GM23338 (cell line): ENCODE measurements around the gene ATP5PB. TPM values are rescaled to one million over a fixed set of nuclear protein-coding genes. Genes with fewer than 3 reads are reported as not detected.

Experiments used
- ATAC-seq: fragments of 200-7000 bp; cut with Tn5 transposase; 3 replicates; pipeline ENCODE4 v1.9.1; 2020
- DNase-seq: peaks from one replicate; pipeline ENCODE4 v3.0.0-alpha.2; 2015; ENCODE audit warnings: low spot score
- H2AFZ ChIP-seq: fragments of 200-600 bp; sonication (generic); 2 replicates; pipeline ENCODE4 v1.8.0; 2016; ENCODE audit warnings: antibody characterized with exemption, mild to moderate bottlenecking, moderate library complexity
- H3F3A ChIP-seq: fragments of 200-600 bp; sonication (generic); replicated peaks from 2 replicates; pipeline ENCODE4 v1.8.0; 2017; ENCODE audit warnings: antibody characterized with exemption, mixed run types, low read depth
- H3K27ac ChIP-seq: fragments of 200-600 bp; sonication (generic); 2 replicates; pipeline ENCODE4 v1.6.1; 2016; ENCODE audit warnings: low read depth
- H3K27me3 ChIP-seq: fragments of 200-600 bp; sonication (generic); 2 replicates; pipeline ENCODE4 v1.8.0; 2016; ENCODE audit warnings: mild to moderate bottlenecking, mixed run types, moderate library complexity; ENCODE audit not compliant: insufficient read depth
- H3K36me3 ChIP-seq: fragments of 200-600 bp; sonication (generic); 2 replicates; pipeline ENCODE4 v1.8.0; 2016; ENCODE audit warnings: mild to moderate bottlenecking; ENCODE audit not compliant: insufficient read depth
- H3K4me1 ChIP-seq: fragments of 200-600 bp; sonication (generic); 2 replicates; pipeline ENCODE4 v1.8.0; 2016; ENCODE audit warnings: mild to moderate bottlenecking, moderate library complexity; ENCODE audit not compliant: insufficient read depth
- H3K4me2 ChIP-seq: fragments of 200-600 bp; sonication (generic); 2 replicates; pipeline ENCODE4 v1.7.1; 2017; ENCODE audit warnings: mixed run types
- H3K4me3 ChIP-seq: fragments of 200-600 bp; sonication (generic); 2 replicates; pipeline ENCODE4 v1.6.1; 2016; ENCODE audit warnings: mixed run types
- H3K79me2 ChIP-seq: fragments of 200-600 bp; sonication (generic); replicated peaks from 2 replicates; pipeline ENCODE4 v1.8.0; 2017; ENCODE audit warnings: mild to moderate bottlenecking; ENCODE audit not compliant: insufficient read depth
- H3K9me2 ChIP-seq: fragments of 200-600 bp; sonication (generic); 2 replicates; pipeline ENCODE4 v1.8.0; 2017; ENCODE audit not compliant: insufficient read depth
- H4K20me1 ChIP-seq: fragments of 200-600 bp; sonication (generic); replicated peaks from 2 replicates; pipeline ENCODE4 v1.8.0; 2017; ENCODE audit warnings: mild to moderate bottlenecking; ENCODE audit not compliant: insufficient read depth
- H3K27ac Mint-ChIP-seq: 2 replicates; pipeline ENCODE4 v1.8.0; 2020; ENCODE audit warnings: inconsistent platforms, mild to moderate bottlenecking, moderate library complexity, mixed read lengths
- H3K27me3 Mint-ChIP-seq: 3 replicates; pipeline ENCODE4 v1.8.0; 2022; ENCODE audit warnings: low read depth, mild to moderate bottlenecking, moderate library complexity, mixed read lengths, inconsistent platforms; ENCODE audit not compliant: insufficient read depth, poor library complexity
- H3K36me3 Mint-ChIP-seq: 3 replicates; pipeline ENCODE4 v1.8.0; 2021; ENCODE audit warnings: low read depth, mild to moderate bottlenecking, inconsistent platforms, moderate library complexity, mixed read lengths
- H3K4me1 Mint-ChIP-seq: 3 replicates; pipeline ENCODE4 v1.8.0; 2020; ENCODE audit warnings: mild to moderate bottlenecking, inconsistent platforms, mixed read lengths
- H3K4me3 Mint-ChIP-seq: 3 replicates; pipeline ENCODE4 v1.8.0; 2021; ENCODE audit warnings: moderate library complexity, mild to moderate bottlenecking, inconsistent platforms, mixed read lengths
- H3K9me3 Mint-ChIP-seq: 3 replicates; pipeline ENCODE4 v1.8.0; 2020; ENCODE audit warnings: moderate library complexity, mild to moderate bottlenecking, inconsistent platforms, mixed read lengths
- CREB1 ChIP-seq: fragments of 250-450 bp; sonication (Bioruptor Pico); IDR thresholded peaks from 2 replicates; pipeline ENCODE4 v1.5.0; 2020; ENCODE audit warnings: low read depth, mild to moderate bottlenecking, moderate library complexity
- EZH2 ChIP-seq: fragments of 200-600 bp; sonication (generic); IDR thresholded peaks from one replicate; pipeline ENCODE4 v1.8.0; 2017; ENCODE audit warnings: antibody characterized with exemption, mild to moderate bottlenecking, low read depth; ENCODE audit not compliant: unreplicated experiment
- EZH2phosphoT487 ChIP-seq: fragments of 200-600 bp; sonication (generic); IDR thresholded peaks from one replicate; pipeline ENCODE4 v1.8.1; 2018; ENCODE audit warnings: antibody characterized with exemption; ENCODE audit not compliant: unreplicated experiment
- JUNB ChIP-seq: IDR thresholded peaks from one replicate; pipeline ENCODE4 v1.6.1; 2016; ENCODE audit warnings: antibody characterized with exemption; ENCODE audit not compliant: unreplicated experiment
- POLR2AphosphoS5 ChIP-seq: IDR thresholded peaks from 2 replicates; pipeline ENCODE4 v1.6.1; 2016; ENCODE audit warnings: antibody characterized with exemption, low read depth
- STAT1 ChIP-seq: IDR thresholded peaks from one replicate; pipeline ENCODE4 v1.6.1; 2016; ENCODE audit warnings: antibody characterized with exemption; ENCODE audit not compliant: unreplicated experiment
- ZNF114 ChIP-seq: fragments of 250-450 bp; sonication (Bioruptor Pico); IDR thresholded peaks from 2 replicates; pipeline ENCODE4 v1.5.0; 2020; ENCODE audit warnings: mild to moderate bottlenecking, moderate library complexity
- ZNF331 ChIP-seq: fragments of 250-450 bp; sonication (Bioruptor Pico); IDR thresholded peaks from 2 replicates; pipeline ENCODE4 v1.5.0; 2020; ENCODE audit warnings: low read depth, mild to moderate bottlenecking, moderate library complexity
- polyA plus RNA-seq: library from polyadenylated mRNA; unstranded; fragments of >200 nt; fragmentation: Nextera tagmentation; extraction: Ambion mirVana; gene quantifications from 2 replicates; pipeline ENCODE4 v1.2.1, GENCODE V29; 2016
- total RNA-seq: library from RNA; depleted of rRNA; stranded (reverse); fragments of >200 nt; shearing (Covaris generic); gene quantifications from 2 replicates; pipeline ENCODE4 v1.2.3, GENCODE V29; 2014
- TF ChIP-seq, protein P1 (sequence below): fragments of 250-450 bp; sonication (Bioruptor Pico); IDR thresholded peaks from 2 replicates; pipeline ENCODE4 v1.5.0; 2020; ENCODE audit warnings: mild to moderate bottlenecking, moderate library complexity

Gene ATP5PB
- total and polyA plus RNA-seq, 2 experiments from 2014 or later = 279 to 300 TPM

DNA sequence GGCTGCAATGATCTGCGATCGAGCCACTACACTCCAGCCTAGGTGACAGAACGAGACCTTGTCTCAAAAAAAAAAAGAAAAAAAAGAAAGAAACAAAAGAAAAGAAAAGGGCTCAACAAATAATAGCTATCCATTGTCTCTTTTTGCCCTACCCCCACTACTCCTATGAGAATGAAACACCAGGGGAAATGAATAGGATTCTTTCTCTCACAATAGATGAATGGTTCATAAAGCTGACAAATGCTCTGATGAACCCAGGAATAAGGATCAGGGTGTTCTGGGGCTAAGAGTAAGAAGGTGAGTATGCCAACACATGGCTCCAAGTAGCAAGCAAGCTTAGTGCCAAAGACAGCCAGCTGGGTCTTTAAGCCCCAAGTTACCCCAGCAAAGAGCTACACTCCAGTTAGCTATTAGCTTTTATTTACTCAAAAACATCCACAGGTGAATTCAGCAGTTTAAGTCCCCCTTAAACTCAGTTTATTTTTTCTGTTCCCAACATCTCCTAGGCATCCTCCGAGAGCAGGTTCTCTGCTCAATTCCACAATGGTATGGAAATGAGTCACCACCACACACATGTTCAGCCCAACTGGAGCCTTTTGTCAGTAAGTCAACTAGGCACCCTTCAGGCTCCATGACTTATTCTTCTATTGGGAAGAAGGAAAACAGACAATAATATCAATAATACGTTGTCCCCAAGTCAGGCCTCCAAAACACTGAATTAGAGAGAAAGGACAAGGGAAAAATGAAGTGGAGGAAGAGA lies 49.9 kb downstream of the ATP5PB start (continued):
- TF ChIP-seq, protein P1, sequence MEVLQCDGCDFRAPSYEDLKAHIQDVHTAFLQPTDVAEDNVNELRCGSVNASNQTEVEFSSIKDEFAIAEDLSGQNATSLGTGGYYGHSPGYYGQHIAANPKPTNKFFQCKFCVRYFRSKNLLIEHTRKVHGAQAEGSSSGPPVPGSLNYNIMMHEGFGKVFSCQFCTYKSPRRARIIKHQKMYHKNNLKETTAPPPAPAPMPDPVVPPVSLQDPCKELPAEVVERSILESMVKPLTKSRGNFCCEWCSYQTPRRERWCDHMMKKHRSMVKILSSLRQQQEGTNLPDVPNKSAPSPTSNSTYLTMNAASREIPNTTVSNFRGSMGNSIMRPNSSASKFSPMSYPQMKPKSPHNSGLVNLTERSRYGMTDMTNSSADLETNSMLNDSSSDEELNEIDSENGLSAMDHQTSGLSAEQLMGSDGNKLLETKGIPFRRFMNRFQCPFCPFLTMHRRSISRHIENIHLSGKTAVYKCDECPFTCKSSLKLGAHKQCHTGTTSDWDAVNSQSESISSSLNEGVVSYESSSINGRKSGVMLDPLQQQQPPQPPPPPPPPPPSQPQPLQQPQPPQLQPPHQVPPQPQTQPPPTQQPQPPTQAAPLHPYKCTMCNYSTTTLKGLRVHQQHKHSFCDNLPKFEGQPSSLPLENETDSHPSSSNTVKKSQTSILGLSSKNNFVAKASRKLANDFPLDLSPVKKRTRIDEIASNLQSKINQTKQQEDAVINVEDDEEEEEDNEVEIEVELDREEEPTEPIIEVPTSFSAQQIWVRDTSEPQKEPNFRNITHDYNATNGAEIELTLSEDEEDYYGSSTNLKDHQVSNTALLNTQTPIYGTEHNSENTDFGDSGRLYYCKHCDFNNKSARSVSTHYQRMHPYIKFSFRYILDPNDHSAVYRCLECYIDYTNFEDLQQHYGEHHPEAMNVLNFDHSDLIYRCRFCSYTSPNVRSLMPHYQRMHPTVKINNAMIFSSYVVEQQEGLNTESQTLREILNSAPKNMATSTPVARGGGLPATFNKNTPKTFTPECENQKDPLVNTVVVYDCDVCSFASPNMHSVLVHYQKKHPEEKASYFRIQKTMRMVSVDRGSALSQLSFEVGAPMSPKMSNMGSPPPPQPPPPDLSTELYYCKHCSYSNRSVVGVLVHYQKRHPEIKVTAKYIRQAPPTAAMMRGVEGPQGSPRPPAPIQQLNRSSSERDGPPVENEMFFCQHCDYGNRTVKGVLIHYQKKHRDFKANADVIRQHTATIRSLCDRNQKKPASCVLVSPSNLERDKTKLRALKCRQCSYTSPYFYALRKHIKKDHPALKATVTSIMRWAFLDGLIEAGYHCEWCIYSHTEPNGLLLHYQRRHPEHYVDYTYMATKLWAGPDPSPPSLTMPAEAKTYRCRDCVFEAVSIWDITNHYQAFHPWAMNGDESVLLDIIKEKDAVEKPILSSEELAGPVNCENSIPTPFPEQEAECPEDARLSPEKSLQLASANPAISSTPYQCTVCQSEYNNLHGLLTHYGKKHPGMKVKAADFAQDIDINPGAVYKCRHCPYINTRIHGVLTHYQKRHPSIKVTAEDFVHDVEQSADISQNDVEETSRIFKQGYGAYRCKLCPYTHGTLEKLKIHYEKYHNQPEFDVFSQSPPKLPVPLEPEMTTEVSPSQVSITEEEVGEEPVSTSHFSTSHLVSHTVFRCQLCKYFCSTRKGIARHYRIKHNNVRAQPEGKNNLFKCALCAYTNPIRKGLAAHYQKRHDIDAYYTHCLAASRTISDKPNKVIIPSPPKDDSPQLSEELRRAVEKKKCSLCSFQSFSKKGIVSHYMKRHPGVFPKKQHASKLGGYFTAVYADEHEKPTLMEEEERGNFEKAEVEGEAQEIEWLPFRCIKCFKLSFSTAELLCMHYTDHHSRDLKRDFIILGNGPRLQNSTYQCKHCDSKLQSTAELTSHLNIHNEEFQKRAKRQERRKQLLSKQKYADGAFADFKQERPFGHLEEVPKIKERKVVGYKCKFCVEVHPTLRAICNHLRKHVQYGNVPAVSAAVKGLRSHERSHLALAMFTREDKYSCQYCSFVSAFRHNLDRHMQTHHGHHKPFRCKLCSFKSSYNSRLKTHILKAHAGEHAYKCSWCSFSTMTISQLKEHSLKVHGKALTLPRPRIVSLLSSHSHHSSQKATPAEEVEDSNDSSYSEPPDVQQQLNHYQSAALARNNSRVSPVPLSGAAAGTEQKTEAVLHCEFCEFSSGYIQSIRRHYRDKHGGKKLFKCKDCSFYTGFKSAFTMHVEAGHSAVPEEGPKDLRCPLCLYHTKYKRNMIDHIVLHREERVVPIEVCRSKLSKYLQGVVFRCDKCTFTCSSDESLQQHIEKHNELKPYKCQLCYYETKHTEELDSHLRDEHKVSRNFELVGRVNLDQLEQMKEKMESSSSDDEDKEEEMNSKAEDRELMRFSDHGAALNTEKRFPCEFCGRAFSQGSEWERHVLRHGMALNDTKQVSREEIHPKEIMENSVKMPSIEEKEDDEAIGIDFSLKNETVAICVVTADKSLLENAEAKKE (CRISPR knock-in tag) = no peak
- TF ChIP-seq EZH2phosphoT487 (no peak), JUNB (no peak)

DNA sequence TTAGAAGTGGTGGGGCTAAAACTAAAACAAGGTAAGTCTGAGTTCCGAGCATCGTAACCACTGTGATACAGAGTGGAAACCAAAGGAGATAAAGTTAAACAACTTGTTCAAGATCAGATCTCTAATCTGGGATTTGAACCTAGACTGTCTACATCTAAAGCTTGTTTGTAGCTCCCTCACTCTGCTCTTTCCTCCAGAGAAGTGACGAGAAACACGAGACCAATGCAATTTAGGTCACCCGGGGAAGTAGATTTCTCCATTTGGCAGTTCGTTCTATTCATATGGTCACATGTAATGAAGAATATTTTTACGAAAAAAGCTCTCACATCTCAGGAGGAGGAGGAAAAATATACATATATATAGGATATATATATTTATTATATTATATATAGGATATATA lies 52.4 kb downstream of the ATP5PB start:
- Histone ChIP-seq H3F3A (no peaks in the 10 kb centered on the region), H3K9me2 (peaks cover 8% of the 10 kb centered on the region; the same call in 1 of the 2 replicates), H3K36me3 (no peaks in the 10 kb centered on the region), H2AFZ (no peak overlapping the region), H3K27ac (no peak overlapping the region), H3K79me2 (no peaks in the 10 kb centered on the region), H4K20me1 (no peaks in the 10 kb centered on the region), H3K4me1 (no peaks in the 10 kb centered on the region), H3K4me2 (no peak overlapping the region), H3K4me3 (no peak overlapping the region), H3K27me3 (no peaks in the 10 kb centered on the region)
- H3K4me3 Mint-ChIP-seq = no peak overlapping the region
- no peaks in the 10 kb centered on the region for H3K36me3 Mint-ChIP-seq
- H3K4me1 Mint-ChIP-seq = no peaks in the 10 kb centered on the region
- no peak overlapping the region for H3K27ac Mint-ChIP-seq
- no peaks in the 10 kb centered on the region for H3K9me3 Mint-ChIP-seq
- DNase-seq = no peak
- TF ChIP-seq, protein P1 (CRISPR knock-in tag) = no peak
- TF ChIP-seq ZNF114 (CRISPR knock-in tag) = no peak
- no peak for TF ChIP-seq EZH2phosphoT487
- TF ChIP-seq ZNF331 = no peak
- no peak for TF ChIP-seq EZH2
- no peak for TF ChIP-seq STAT1
- no peak for TF ChIP-seq POLR2AphosphoS5
- TF ChIP-seq CREB1 (CRISPR knock-in tag) = no peak
- peaks cover 5% of the 10 kb centered on the region for H3K27me3 Mint-ChIP-seq
- ATAC-seq = no peak
